Tibial artery (tissue), 4 donors: ENCODE data around the gene MARCHF7.

Source experiments
- DNase-seq, 2 donors: peaks; one replicate each; pipeline ENCODE4 v3.0.0-alpha.2; 2019
- H3K27ac ChIP-seq, 2 donors: fragments of 200-600 bp; sonication (generic) in 1 of 2; 1 replicate in 1 of 2; 2 replicates in 1 of 2; pipeline ENCODE4 v1.5.1; 2018 to 2019; ENCODE audit warnings: mild to moderate bottlenecking in 1 of 2
- H3K27me3 ChIP-seq, 2 donors: fragments of 200-600 bp; sonication (generic) in 1 of 2; one replicate each; pipeline versions ENCODE4 v1.5.1 to v1.6.0; 2016 to 2019
- H3K36me3 ChIP-seq, 3 donors: fragments of 200-600 bp; sonication (generic) in 2 of 3; one replicate each; pipeline ENCODE4 v1.5.1; 2016 to 2019; ENCODE audit warnings: mild to moderate bottlenecking in 2 of 3
- H3K4me1 ChIP-seq, 4 donors: fragments of 200-600 bp; sonication (generic) in 2 of 4; 1 replicate in 3 of 4; 2 replicates in 1 of 4; pipeline ENCODE4 v1.5.1; 2016 to 2019
- H3K4me3 ChIP-seq, 2 donors: fragments of 200-600 bp; sonication (generic) in 1 of 2; 1 replicate in 1 of 2; 2 replicates in 1 of 2; pipeline ENCODE4 v1.5.1; 2018 to 2019; ENCODE audit warnings: mild to moderate bottlenecking in 2 of 2
- H3K9me3 ChIP-seq, 3 donors: fragments of 200-600 bp; sonication (generic) in 1 of 3; one replicate each; pipeline ENCODE4 v1.5.1; 2016 to 2019
- intact Hi-C: fragments of 100-400 bp; cut with DNase I; formaldehyde crosslinking; loops from one replicate; pipeline ENCODE4 v1.15.0; 2023; ENCODE audit warnings: low total_unique reads
- TF ChIP-seq, protein P1 (sequence below), 2 experiments: fragments of 200-600 bp in 1 of 2; fragments of 450-650 bp in 1 of 2; IDR thresholded peaks; one replicate each; pipeline ENCODE4 v1.5.1; 2017 to 2019; ENCODE audit warnings: antibody characterized with exemption in 2 of 2, mild to moderate bottlenecking in 1 of 2, moderate library complexity in 1 of 2

Gene MARCHF7

GRCh38 chr2:159758686-159759085, 46.4 kb downstream of the MARCHF7 start:
- TF ChIP-seq, protein P1, sequence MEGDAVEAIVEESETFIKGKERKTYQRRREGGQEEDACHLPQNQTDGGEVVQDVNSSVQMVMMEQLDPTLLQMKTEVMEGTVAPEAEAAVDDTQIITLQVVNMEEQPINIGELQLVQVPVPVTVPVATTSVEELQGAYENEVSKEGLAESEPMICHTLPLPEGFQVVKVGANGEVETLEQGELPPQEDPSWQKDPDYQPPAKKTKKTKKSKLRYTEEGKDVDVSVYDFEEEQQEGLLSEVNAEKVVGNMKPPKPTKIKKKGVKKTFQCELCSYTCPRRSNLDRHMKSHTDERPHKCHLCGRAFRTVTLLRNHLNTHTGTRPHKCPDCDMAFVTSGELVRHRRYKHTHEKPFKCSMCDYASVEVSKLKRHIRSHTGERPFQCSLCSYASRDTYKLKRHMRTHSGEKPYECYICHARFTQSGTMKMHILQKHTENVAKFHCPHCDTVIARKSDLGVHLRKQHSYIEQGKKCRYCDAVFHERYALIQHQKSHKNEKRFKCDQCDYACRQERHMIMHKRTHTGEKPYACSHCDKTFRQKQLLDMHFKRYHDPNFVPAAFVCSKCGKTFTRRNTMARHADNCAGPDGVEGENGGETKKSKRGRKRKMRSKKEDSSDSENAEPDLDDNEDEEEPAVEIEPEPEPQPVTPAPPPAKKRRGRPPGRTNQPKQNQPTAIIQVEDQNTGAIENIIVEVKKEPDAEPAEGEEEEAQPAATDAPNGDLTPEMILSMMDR (IDR thresholded peaks at IDR 0.05): no peak
- H3K27ac ChIP-seq: no peak overlapping the region
- no peak for DNase-seq
- H3K4me1 ChIP-seq: peaks cover 0 to 68% (median 23%) of the 10 kb centered on the region in 4 donors
- no peaks in the 10 kb centered on the region for H3K9me3 ChIP-seq
- H3K36me3 ChIP-seq: peaks cover 25 to 49% (median 28%) of the 10 kb centered on the region in 3 donors
- H3K4me3 ChIP-seq: no peak overlapping the region
- H3K27me3 ChIP-seq: no peaks in the 10 kb centered on the region
- intact Hi-C loops: no loop called here

DNA sequence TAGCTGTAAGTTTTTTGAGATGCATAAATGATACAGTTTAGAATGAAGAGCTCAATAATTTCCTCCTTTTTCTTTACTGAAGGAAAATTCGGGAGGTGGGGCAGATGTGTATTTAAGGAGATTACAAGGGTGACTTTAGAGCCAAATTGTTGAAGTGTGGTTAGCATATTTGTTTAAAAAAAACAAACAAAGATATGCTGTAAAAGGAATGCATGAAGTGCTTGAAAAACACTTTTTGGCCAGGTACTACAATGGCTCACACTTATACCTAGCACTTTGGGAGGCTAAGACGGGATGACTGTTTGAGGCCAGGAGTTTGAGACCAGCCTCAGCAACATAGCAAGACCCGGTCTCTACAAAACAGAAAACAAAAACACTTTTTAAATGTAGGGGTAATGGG, 47.3 kb downstream of the MARCHF7 start:
- H3K4me3 ChIP-seq: no peak overlapping the region
- H3K4me1 ChIP-seq: peaks cover 0 to 59% (median 23%) of the 10 kb centered on the region in 4 donors
- intact Hi-C loops: no loop called here
- TF ChIP-seq, protein P1 (IDR thresholded peaks at IDR 0.05): no peak
- peaks cover 22 to 46% (median 28%) of the 10 kb centered on the region in 3 donors for H3K36me3 ChIP-seq
- H3K9me3 ChIP-seq: no peaks in the 10 kb centered on the region
- H3K27me3 ChIP-seq: no peaks in the 10 kb centered on the region
- H3K27ac ChIP-seq: peak overlapping the region in 1 of 2 donors; percentile 6
- no peak for DNase-seq

DNA sequence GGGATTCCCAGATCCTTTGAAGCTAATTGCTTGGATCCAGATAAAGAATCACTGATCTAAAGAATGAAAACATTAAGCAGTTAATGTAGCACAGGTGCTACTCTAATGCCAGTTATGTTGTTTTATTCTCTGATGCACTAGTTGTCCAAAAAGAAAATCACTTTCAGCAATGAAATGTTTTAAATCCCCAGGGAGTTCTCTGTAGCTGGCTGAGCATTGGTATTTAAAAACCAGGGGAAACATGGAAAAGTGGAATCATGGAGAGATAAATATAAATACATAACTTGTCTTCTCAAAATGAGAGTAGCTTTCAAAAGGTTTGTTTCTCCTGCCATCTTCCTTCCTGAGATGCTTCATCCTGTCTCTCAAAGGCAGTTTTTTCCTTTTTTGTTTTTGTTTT, 48.0 kb downstream of the MARCHF7 start:
- Histone ChIP-seq H3K4me3 (no peak overlapping the region), H3K27me3 (no peaks in the 10 kb centered on the region), H3K9me3 (no peaks in the 10 kb centered on the region), H3K27ac (no peak overlapping the region), H3K36me3 (peaks cover 18 to 52% (median 28%) of the 10 kb centered on the region in 3 donors), H3K4me1 (peaks cover 0 to 58% (median 23%) of the 10 kb centered on the region in 4 donors)
- TF ChIP-seq, protein P1 (IDR thresholded peaks at IDR 0.05): no peak
- DNase-seq: no peak
- intact Hi-C loops: no loop called here

- Histone ChIP-seq H3K9me3 (no peaks in the 10 kb centered on the region), H3K27ac (peak overlapping the region; percentile 4 to 29), H3K27me3 (no peaks in the 10 kb centered on the region), H3K4me1 (peaks cover 0 to 54% (median 23%) of the 10 kb centered on the region in 4 donors), H3K36me3 (peaks cover 20 to 52% (median 22%) of the 10 kb centered on the region in 3 donors), H3K4me3 (no peak overlapping the region)
- DNase-seq: no peak
- intact Hi-C loops: no loop called here
- TF ChIP-seq, protein P1 (IDR thresholded peaks at IDR 0.05): no peak
These were observed 49.8 kb downstream of the MARCHF7 start for GRCh38 chr2:159762075-159762474.
